HG03175 (cell line): ENCODE data around the gene FPR3.
"Not testable (repeated sequence)": the region's sequence is repeated elsewhere in the genome, so short reads cannot be mapped to it uniquely, and the experiment has no call there.

Experiments
- ATAC-seq: cut with Tn5 transposase; IDR thresholded peaks from one replicate; pipeline ENCODE4 v1.9.1; 2021; ENCODE audit warnings: mild to moderate bottlenecking, moderate library complexity; ENCODE audit not compliant: unreplicated experiment

Gene FPR3

DNA sequence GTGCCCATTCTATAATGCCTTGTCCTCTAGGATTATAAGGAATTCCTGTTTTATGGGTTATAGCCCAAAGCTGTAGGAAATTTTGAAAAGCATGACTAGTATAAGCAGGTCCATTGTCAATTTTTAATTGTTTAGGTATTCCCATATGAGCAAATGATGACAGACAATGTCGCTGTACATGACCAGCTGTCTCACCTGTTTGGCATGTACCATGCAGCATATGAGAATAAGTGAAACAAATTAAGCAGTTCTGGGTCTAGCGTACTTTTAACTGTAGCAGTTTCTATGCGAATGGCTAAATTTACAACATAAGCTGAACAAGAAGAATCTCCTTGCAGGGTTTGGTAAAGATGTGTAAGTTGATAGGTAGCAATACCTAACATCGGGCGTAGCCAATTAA is 11.6 kb downstream of the FPR3 start:
- not testable (repeated sequence) for ATAC-seq

DNA sequence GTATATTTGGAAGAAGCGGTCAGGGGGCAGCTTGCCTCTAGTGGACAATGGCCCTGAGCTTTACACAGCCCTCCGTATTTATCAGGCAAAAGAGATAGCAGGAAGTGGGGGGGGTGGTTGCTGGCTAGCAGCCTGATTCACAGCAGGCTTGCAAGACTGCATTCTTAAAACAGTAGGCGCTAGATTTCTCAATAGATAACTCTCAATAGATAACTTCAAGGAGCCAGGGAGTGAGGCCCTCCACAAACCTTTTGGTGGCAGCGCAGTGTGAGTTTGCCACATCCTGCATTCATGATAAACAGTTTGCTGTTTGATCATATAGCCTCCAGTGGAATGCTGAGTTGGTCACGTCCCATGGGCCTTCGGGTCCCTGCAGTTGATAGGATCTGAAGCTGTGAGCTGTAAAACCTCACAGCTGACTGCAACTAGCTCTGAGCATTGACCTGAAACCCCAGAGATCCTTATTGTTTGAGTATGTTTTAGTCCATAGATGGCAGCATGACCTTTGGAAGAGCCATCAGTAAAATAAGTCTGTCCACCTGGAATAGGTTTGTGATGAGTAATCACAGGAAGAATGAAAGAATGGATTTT is 12.2 kb downstream of the FPR3 start:
- ATAC-seq = no peak

DNA sequence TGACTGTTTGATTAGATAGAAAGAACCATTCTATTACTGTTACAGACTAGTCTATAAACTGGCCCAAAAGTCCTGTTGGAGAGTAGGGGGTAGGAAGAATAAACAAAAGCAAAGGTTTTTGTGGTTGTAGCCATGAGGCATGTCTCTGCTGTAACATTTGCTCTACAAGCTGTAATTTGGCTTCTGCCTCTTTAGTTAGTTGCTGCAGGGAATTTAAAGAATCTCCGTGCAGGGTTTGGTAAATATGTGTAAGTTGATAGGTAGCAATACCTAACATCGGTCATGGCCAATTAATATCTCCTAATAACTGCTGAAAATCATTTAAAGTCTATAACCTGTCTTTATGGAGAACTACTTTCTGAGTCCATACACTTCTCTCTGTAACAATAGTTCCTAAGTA is 13.0 kb downstream of the FPR3 start:
- ATAC-seq = no peak

DNA sequence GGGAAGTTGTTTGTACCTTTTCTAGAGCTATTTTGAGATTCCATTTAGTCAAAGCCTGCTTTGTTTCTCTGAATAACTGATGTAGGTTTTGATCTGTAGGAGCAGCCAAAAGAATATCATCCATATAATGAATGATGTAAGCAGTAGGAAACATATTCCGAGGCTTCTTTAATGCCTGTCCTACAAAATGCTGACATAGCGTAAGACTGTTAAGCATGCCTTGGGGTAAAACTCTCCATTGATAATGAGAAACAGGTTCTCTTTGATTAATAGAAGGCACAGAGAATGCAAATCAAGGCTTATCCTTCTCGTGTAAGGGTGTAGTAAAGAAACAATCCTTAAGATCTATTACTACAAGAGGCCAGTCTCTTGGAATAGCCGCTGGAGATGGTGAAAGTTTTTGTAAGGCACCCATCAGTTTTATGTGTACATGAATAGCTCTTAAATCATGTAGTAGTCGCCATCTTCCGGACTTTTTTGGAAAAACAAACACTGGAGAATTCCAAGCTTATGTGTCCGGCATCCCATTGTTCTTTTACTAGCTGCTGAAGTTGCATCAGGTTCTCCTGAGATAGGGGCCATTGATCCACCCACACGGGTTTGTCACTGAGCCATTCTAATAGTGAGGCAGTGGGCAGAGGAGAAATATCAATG is 13.5 kb downstream of the FPR3 start:
- no peak for ATAC-seq

- ATAC-seq = no peak
These were observed 14.8 kb downstream of the FPR3 start for GRCh38 chr19:51809787-51810186.

DNA sequence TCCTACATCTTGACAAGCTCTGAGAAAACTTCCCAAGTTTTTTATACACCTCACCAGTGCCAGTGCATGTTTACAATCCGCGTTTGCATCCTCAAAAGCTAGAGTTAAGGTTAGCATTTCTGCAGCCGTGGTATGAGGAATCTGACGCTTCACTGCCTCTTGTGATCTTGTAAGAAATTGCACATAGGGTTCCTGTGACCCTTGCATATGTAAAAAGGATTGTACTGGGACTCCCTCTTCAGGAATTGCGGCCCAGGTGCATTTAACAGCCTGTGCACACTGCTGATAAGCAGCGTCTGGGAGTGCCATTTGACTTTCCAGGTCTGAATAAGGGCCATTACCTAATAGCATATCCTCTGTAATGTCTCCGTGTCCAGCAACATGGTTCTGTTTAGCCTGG is 15.3 kb downstream of the FPR3 start:
- ATAC-seq = no peak

- no peak for ATAC-seq
These were observed 16.4 kb downstream of the FPR3 start for GRCh38 chr19:51811344-51811743.

GRCh38 chr19:51815043-51815442 is 20.1 kb downstream of the FPR3 start:
- ATAC-seq = no peak

- ATAC-seq = no peak
These were observed 21.8 kb downstream of the FPR3 start for GRCh38 chr19:51816711-51817110.

- no peak for ATAC-seq
These were observed 25.1 kb downstream of the FPR3 start for GRCh38 chr19:51820011-51820410.

DNA sequence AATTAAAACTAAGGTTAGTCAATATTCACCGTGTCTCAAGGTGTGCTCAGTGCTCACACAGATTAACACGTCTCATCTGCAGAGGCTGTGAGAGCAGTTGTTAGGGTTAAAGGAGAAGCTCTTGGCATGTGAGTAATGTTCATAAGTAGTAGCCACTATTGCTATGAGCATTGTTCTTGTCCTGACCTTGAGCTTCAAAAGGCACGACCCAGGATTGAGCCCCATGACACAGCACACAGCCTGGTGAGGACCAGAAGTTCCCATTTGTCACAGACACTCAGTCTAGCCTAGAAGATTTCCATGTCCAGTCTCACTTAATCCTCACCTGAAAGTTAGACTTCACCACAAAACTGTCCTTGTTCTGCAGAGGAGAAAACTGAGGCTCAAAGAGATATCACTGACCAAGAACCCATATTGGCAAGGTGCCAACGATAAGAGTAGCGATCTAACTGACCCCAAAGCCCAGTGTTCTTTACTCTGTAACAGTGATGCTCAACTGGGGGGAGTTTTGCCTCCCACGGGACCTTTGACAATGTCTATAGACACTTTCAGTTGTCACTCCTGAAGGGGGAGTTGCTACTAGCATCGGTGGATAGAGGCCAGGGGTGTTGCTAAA is 26.0 kb downstream of the FPR3 start:
- ATAC-seq = no peak

DNA sequence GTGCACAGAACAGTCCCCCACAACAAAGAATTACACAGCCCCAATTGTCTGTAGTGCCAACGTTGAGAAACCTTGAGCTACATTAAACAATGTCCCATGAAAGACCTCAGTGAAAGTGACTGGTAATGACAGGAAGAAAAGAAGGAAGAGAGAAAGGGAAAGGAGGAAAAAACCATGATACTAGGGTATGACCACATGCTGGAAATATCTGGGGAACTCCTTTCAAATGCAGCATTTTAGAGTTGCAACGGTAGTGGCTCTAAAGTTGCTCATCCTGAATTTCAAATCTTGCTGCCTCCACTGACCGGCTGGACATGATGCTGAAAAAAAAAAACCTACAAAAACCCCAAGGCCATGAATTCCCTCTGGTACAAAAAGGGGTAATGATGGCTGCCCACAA is 26.5 kb downstream of the FPR3 start:
- ATAC-seq = no peak

GRCh38 chr19:51821921-51822320 is 27.0 kb downstream of the FPR3 start:
- no peak for ATAC-seq

GRCh38 chr19:51822325-51822724 is 27.4 kb downstream of the FPR3 start:
- no peak for ATAC-seq

DNA sequence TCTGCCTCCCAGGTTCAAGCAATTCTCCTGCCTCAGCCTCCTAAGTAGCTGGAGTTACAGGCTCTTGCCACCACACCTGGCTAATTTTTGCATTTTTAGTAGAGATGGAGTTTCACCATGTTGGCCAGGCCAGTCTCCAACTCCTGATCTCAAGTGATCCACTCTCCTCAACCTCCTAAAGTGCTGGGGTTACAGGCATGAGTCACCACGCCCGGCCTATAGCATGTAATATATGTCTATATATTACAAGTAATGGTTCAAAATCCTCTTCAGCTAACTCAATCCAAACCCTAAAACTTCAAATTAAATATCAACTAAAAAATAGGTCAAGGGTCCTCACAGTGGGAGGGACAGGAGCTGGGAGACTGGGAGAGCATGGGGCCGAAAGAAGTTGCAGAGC is 28.0 kb downstream of the FPR3 start:
- ATAC-seq = no peak

GRCh38 chr19:51824281-51825005 is 29.5 kb downstream of the FPR3 start:
- no peak for ATAC-seq

DNA sequence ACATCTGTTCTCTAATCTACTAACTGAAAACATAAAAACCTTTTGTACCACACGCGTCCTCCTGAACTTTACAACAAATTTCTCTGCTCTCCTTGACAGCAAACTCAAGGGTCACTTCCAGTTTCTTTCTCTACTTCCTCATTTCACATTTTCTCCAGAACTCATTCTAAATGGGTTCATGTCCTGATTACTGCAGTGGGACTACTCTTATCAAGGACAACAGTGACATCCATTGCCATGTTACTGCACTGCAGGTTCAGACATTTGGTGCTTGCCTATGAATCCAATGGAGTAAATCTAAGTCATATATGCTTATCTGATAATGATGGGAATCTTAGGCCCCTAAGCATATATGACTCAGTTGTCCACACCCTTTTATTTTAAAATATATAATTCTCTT is 35.3 kb downstream of the FPR3 start:
- ATAC-seq = no peak

- no peak for ATAC-seq
These were observed 42.2 kb downstream of the FPR3 start for GRCh38 chr19:51837145-51837544.

DNA sequence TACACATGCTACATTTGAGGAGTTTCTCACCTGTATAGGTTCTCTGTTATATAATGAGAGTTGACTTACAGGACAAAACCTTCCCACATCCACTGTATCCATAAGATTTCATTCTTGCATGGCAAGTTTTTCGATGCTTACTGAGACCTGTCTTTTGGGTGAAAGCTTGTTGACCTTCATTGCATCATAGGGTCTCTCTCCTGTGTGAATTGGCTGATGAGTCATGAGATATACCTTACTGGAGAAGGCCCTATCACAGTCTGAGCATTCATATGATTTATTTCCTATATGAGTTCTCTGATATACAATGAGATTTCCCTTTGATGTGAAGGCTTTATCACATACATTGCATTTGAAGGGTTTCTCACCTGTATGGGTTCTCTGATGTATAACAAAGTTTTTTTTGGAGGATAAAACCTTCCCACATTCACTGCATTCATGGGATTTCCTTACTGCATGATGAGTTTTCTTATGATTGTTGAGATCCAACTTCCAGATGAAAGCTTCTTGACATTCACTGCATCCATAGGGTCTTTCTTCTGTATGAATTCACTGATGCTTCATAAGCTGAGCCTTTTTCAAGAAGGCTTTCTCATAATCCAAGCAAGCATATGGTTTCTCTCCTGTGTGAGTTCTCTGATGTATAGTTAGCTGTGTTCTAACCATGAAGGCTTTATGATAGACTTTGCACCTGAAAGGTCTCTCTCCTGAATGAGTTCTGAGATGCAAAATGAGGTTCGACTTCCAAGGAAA is 67.1 kb downstream of the FPR3 start:
- no peak for ATAC-seq

- no peak for ATAC-seq
These were observed 78.1 kb downstream of the FPR3 start for GRCh38 chr19:51873097-51873496.
